ENCODE data around the gene PGAP3. TPM values are rescaled to one million over a fixed set of nuclear protein-coding genes. Genes with fewer than 3 reads are reported as not detected.

PGAP3 gene
- total RNA-seq, 1 experiment from 2014 or later, result 29.0 TPM

DNA sequence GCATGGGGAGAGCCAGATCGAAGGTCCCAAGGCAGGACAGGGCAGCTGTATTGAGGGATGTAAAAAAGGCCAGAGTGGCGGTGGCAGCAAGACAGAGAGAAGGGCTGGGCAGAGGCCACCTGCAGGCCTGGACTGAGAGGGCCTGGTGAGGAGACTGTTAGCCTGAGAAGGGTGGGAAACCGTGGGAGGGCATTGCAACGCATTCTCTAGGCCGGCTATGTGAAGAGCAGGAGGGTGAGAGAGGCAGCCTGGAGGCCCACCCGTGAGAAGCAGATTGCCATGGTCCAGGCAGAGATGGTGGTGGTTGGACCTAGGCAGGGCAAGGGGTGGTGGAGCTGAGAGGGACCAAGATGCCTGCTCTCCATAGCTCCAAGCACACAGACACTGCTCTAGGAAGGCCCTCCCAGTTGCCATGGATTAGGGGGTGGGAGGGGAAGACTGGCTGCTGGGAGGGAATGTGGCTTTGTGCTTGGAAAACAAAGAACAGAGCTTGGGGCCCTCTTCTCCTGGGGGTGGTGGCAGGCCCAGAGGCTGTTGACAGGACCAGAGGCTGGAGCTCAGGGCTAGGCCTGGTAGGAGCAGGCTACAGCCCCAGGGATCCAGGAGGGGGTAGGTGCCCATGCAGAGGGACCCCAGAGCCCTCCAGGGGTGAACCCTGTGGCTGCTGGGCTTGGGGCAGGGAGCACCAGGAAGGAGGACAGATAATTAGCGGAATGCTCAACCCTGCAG, 35.1 kb downstream of the PGAP3 start:
- Histone ChIP-seq H3K79me2 (ENCODE audit: insufficient read depth, low read length) (no peaks in the 10 kb centered on the region), H2BK20ac (ENCODE audit: low read depth, low read length, poor library complexity, severe bottlenecking) (no peak overlapping the region), H2BK5ac (ENCODE audit: insufficient read length, low read length) (no peak overlapping the region), H3K79me1 (ENCODE audit: insufficient read depth, low read depth, low read length, poor library complexity, severe bottlenecking) (no peaks in the 10 kb centered on the region), H3K23ac (ENCODE audit: insufficient read length, low read depth, low read length) (no peak overlapping the region), H2BK15ac (ENCODE audit: low read depth, low read length) (no peak overlapping the region), H3K56ac (ENCODE audit: insufficient read length, low read depth, low read length) (no peak overlapping the region), H3K18ac (ENCODE audit: insufficient read length, low read depth, low read length) (no peak overlapping the region), H3K4me1 (ENCODE audit: insufficient read depth, low read length) (peaks cover 9% of the 10 kb centered on the region; the same call in 1 of the 2 replicates), H3K9me3 (ENCODE audit: control insufficient read depth, low read depth, low read length) (no peaks in the 10 kb centered on the region), H3K4me2 (ENCODE audit: insufficient read depth, insufficient read length, low read length) (no peak overlapping the region), H3K9ac (ENCODE audit: extremely low read depth, insufficient read length, low read length) (no peak overlapping the region), H3K23me2 (ENCODE audit: insufficient read length, low read depth, low read length, poor library complexity, severe bottlenecking) (no peaks in the 10 kb centered on the region), H4K8ac (replicated peaks; ENCODE audit: insufficient read length, low read depth, low read length) (no peak overlapping the region), H2BK12ac (ENCODE audit: insufficient read length, low read depth, low read length) (no peak overlapping the region), H4K20me1 (ENCODE audit: control insufficient read depth, insufficient read depth, insufficient read length) (no peaks in the 10 kb centered on the region), H4K91ac (ENCODE audit: insufficient read length, low read depth, low read length) (no peak overlapping the region), H3K4ac (ENCODE audit: low read depth, low read length) (no peak overlapping the region), H3K14ac (ENCODE audit: insufficient read depth, low read length) (0 out of 2 replicates have a peak overlapping the region, but pooled peaks have one; percentile 25), H3K27ac (ENCODE audit: insufficient read length, low read depth, low read length) (no peak overlapping the region), H2AFZ (ENCODE audit: low read length) (no peak overlapping the region), H2AK5ac (ENCODE audit: insufficient read length, low read length) (no peak overlapping the region), H3K27me3 (ENCODE audit: insufficient read depth, low read length) (no peaks in the 10 kb centered on the region), H3T11ph (ENCODE audit: low read length) (no peak overlapping the region), H4K5ac (ENCODE audit: insufficient read length, low read depth, low read length) (no peak overlapping the region), H2BK120ac (ENCODE audit: low read depth, low read length, poor library complexity, severe bottlenecking) (no peak overlapping the region)
- TF ChIP-seq, protein P1, sequence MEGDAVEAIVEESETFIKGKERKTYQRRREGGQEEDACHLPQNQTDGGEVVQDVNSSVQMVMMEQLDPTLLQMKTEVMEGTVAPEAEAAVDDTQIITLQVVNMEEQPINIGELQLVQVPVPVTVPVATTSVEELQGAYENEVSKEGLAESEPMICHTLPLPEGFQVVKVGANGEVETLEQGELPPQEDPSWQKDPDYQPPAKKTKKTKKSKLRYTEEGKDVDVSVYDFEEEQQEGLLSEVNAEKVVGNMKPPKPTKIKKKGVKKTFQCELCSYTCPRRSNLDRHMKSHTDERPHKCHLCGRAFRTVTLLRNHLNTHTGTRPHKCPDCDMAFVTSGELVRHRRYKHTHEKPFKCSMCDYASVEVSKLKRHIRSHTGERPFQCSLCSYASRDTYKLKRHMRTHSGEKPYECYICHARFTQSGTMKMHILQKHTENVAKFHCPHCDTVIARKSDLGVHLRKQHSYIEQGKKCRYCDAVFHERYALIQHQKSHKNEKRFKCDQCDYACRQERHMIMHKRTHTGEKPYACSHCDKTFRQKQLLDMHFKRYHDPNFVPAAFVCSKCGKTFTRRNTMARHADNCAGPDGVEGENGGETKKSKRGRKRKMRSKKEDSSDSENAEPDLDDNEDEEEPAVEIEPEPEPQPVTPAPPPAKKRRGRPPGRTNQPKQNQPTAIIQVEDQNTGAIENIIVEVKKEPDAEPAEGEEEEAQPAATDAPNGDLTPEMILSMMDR (conservative IDR thresholded peaks at IDR 0.05), result no peak; the same call in 2 of the 3 replicates
- peaks cover 0 to 21% (median 4%) of the 10 kb centered on the region in 3 experiments; a peak in 6 of 7 replicates for H3K36me3 Mint-ChIP-seq (ENCODE audit: insufficient read depth in 1 of 3, low read depth in 3 of 3)
- peak overlapping the region; percentile 14 to 41; a peak in 3 of 5 replicates for H3K4me3 Mint-ChIP-seq
- peak; percentile 81 for DNase-seq
- H3K9me3 Mint-ChIP-seq, result no peaks in the 10 kb centered on the region
- WGBS (ENCODE audit: extremely low coverage, insufficient read length, low lambda C conversion rate), result no CpG with 5 or more reads among the region's 7 CpGs
- H3K27ac Mint-ChIP-seq, result peak overlapping the region; percentile 90 to 95 (median 91)
- no peaks in the 10 kb centered on the region for H3K27me3 Mint-ChIP-seq (ENCODE audit: low read depth)
- peaks cover 31 to 61% of the 10 kb centered on the region in 2 experiments for H3K4me1 Mint-ChIP-seq
